Stimulated activated CD4-positive, alpha-beta T cell treated with anti-CD3 and anti-CD28 coated beads, Interleukin-15, amount 100 ng/mL, for 1 hour (primary cell): ENCODE measurements around the gene TBX2.

Experiments
- DNase-seq, 2 donors: peaks; one replicate each; pipeline ENCODE4 v3.0.0-alpha.2; 2020; ENCODE audit warnings: low read depth in 1 of 2, low spot score in 1 of 2

The TBX2 gene

GRCh38 chr17:61452301-61453290, 53.0 kb downstream of the TBX2 start, which contains the start of gene TBX4:
Gene TBX4, plus strand, starts transcription at chr17:61452422. Its CDS starts 4,069 bp downstream, at chr17:61456491.
- no peak for DNase-seq

GRCh38 chr17:61453566-61454380, 54.1 kb downstream of the TBX2 start:
- no peak for DNase-seq

- no peak for DNase-seq
These were observed 55.0 kb downstream of the TBX2 start for GRCh38 chr17:61454381-61455323.

GRCh38 chr17:61455324-61456060, 55.8 kb downstream of the TBX2 start:
- DNase-seq = no peak

- no peak for DNase-seq
These were observed 56.5 kb downstream of the TBX2 start for GRCh38 chr17:61456061-61456681.

GRCh38 chr17:61456688-61457225, 57.1 kb downstream of the TBX2 start:
- no peak for DNase-seq

GRCh38 chr17:61457226-61457983, 57.8 kb downstream of the TBX2 start:
- DNase-seq = no peak

GRCh38 chr17:61458000-61458399, 58.4 kb downstream of the TBX2 start:
- no peak for DNase-seq

- DNase-seq = no peak
These were observed 58.9 kb downstream of the TBX2 start for GRCh38 chr17:61458421-61459141.
